ENCODE results near the gene RGS21. TPM values are rescaled to one million over a fixed set of nuclear protein-coding genes. Genes with fewer than 3 reads are reported as not detected.

The RGS21 gene
- polyA plus RNA-seq, 1 donor from 2014 or later, result not detected

DNA sequence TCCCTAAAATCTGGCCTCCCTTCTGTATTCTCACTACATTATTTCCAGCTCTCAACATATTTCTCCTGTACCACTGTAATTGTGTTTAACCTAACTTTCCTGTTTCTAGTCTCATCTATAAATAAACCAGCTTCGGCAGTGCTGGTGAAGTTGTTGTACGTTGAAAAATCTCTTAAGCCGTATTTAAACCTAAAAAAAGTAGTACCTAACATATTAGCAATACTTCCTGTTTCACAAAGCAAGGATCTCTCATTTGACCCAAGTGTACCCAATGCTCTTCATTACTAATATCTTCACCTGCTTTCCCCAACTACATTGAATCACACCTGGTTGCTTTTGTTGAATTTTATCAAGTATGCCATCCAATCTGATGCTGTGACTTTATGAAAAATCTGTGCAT is 42.2 kb upstream of the RGS21 start:
- Histone ChIP-seq H3K36me3 (ENCODE audit: insufficient read depth, low read length) (no peaks in the 10 kb centered on the region), H4K20me1 (ENCODE audit: insufficient read depth) (no peaks in the 10 kb centered on the region), H3F3A (ENCODE audit: insufficient read depth, low read length, poor library complexity, severe bottlenecking) (no peaks in the 10 kb centered on the region), H2AFZ (ENCODE audit: low read depth, low read length) (no peak overlapping the region), H3K4me3 (ENCODE audit: low read length) (no peak overlapping the region), H3K27ac (ENCODE audit: low read length) (no peak overlapping the region), H3K9me3 (ENCODE audit: low read length) (no peaks in the 10 kb centered on the region), H3K4me2 (ENCODE audit: low read length) (no peak overlapping the region), H3K79me2 (replicated peaks; ENCODE audit: insufficient read depth, low read length) (no peaks in the 10 kb centered on the region), H3K9ac (ENCODE audit: low read length) (no peak overlapping the region), H3K9me2 (ENCODE audit: insufficient read depth, low read length) (no peaks in the 10 kb centered on the region), H3K27me3 (ENCODE audit: insufficient read depth, low read depth, low read length) (no peaks in the 10 kb centered on the region)
- TF ChIP-seq POLR2AphosphoS5 (IDR thresholded peaks at IDR 0.05) (no peak), EZH2 (IDR thresholded peaks at IDR 0.05; ENCODE audit: borderline replicate concordance, insufficient read depth, low read length, poor library complexity, severe bottlenecking) (no peak), RAD21 (conservative IDR thresholded peaks at IDR 0.05) (no peak), TAF1 (IDR thresholded peaks at IDR 0.05; ENCODE audit: low read depth) (no peak), SMC3 (conservative IDR thresholded peaks at IDR 0.05; ENCODE audit: poor library complexity) (no peak), EP300 (conservative IDR thresholded peaks at IDR 0.05; ENCODE audit: poor library complexity, severe bottlenecking) (no peak), MXI1 (conservative IDR thresholded peaks at IDR 0.05; ENCODE audit: poor library complexity, severe bottlenecking) (no peak)
- TF ChIP-seq, protein P1, sequence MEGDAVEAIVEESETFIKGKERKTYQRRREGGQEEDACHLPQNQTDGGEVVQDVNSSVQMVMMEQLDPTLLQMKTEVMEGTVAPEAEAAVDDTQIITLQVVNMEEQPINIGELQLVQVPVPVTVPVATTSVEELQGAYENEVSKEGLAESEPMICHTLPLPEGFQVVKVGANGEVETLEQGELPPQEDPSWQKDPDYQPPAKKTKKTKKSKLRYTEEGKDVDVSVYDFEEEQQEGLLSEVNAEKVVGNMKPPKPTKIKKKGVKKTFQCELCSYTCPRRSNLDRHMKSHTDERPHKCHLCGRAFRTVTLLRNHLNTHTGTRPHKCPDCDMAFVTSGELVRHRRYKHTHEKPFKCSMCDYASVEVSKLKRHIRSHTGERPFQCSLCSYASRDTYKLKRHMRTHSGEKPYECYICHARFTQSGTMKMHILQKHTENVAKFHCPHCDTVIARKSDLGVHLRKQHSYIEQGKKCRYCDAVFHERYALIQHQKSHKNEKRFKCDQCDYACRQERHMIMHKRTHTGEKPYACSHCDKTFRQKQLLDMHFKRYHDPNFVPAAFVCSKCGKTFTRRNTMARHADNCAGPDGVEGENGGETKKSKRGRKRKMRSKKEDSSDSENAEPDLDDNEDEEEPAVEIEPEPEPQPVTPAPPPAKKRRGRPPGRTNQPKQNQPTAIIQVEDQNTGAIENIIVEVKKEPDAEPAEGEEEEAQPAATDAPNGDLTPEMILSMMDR (IDR thresholded peaks at IDR 0.05; ENCODE audit: poor library complexity, severe bottlenecking), result no peak
- TF ChIP-seq, protein P2, sequence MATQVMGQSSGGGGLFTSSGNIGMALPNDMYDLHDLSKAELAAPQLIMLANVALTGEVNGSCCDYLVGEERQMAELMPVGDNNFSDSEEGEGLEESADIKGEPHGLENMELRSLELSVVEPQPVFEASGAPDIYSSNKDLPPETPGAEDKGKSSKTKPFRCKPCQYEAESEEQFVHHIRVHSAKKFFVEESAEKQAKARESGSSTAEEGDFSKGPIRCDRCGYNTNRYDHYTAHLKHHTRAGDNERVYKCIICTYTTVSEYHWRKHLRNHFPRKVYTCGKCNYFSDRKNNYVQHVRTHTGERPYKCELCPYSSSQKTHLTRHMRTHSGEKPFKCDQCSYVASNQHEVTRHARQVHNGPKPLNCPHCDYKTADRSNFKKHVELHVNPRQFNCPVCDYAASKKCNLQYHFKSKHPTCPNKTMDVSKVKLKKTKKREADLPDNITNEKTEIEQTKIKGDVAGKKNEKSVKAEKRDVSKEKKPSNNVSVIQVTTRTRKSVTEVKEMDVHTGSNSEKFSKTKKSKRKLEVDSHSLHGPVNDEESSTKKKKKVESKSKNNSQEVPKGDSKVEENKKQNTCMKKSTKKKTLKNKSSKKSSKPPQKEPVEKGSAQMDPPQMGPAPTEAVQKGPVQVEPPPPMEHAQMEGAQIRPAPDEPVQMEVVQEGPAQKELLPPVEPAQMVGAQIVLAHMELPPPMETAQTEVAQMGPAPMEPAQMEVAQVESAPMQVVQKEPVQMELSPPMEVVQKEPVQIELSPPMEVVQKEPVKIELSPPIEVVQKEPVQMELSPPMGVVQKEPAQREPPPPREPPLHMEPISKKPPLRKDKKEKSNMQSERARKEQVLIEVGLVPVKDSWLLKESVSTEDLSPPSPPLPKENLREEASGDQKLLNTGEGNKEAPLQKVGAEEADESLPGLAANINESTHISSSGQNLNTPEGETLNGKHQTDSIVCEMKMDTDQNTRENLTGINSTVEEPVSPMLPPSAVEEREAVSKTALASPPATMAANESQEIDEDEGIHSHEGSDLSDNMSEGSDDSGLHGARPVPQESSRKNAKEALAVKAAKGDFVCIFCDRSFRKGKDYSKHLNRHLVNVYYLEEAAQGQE (IDR thresholded peaks at IDR 0.05; ENCODE audit: borderline replicate concordance), result no peak

DNA sequence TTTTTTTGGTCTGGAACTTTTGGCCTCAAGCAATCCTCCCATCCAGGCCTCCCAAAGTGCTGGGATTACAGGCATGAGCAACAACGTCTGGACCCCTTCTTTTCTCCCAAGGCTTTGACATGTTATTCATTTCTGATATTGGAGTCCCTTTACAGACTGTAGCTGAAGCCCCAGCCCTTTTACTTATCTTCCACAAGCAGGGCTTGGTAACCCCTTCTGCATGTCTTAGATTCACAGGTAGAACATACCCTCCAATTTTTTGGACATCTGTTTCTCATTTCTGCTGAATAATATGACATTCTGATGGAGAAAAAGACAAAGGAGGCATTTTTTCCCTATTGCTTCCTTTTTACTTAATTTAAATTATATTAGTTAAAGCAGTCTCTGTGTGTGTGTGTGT is 39.2 kb upstream of the RGS21 start:
- Histone ChIP-seq H3K27ac (ENCODE audit: low read length) (no peak overlapping the region), H3K27me3 (ENCODE audit: insufficient read depth, low read depth, low read length) (no peaks in the 10 kb centered on the region), H3K9me2 (ENCODE audit: insufficient read depth, low read length) (no peaks in the 10 kb centered on the region), H3K9ac (ENCODE audit: low read length) (no peak overlapping the region), H3F3A (ENCODE audit: insufficient read depth, low read length, poor library complexity, severe bottlenecking) (no peaks in the 10 kb centered on the region), H3K79me2 (replicated peaks; ENCODE audit: insufficient read depth, low read length) (no peaks in the 10 kb centered on the region), H3K4me2 (ENCODE audit: low read length) (no peak overlapping the region), H3K9me3 (ENCODE audit: low read length) (peaks cover 6% of the 10 kb centered on the region), H4K20me1 (ENCODE audit: insufficient read depth) (no peaks in the 10 kb centered on the region), H2AFZ (ENCODE audit: low read depth, low read length) (no peak overlapping the region), H3K4me3 (ENCODE audit: low read length) (no peak overlapping the region), H3K36me3 (ENCODE audit: insufficient read depth, low read length) (no peaks in the 10 kb centered on the region)
- TF ChIP-seq, protein P2 (IDR thresholded peaks at IDR 0.05; ENCODE audit: borderline replicate concordance), result no peak
- no peak for TF ChIP-seq EP300 (conservative IDR thresholded peaks at IDR 0.05; ENCODE audit: poor library complexity, severe bottlenecking)
- TF ChIP-seq, protein P1 (IDR thresholded peaks at IDR 0.05; ENCODE audit: poor library complexity, severe bottlenecking), result no peak
- TF ChIP-seq SMC3 (conservative IDR thresholded peaks at IDR 0.05; ENCODE audit: poor library complexity), result no peak
- TF ChIP-seq EZH2 (IDR thresholded peaks at IDR 0.05; ENCODE audit: borderline replicate concordance, insufficient read depth, low read length, poor library complexity, severe bottlenecking), result no peak
- TF ChIP-seq MXI1 (conservative IDR thresholded peaks at IDR 0.05; ENCODE audit: poor library complexity, severe bottlenecking), result no peak
- TF ChIP-seq TAF1 (IDR thresholded peaks at IDR 0.05; ENCODE audit: low read depth), result no peak
- TF ChIP-seq POLR2AphosphoS5 (IDR thresholded peaks at IDR 0.05), result no peak
- no peak for TF ChIP-seq RAD21 (conservative IDR thresholded peaks at IDR 0.05)

Data from neural cell (in vitro differentiated cells).